Activated CD8-positive, alpha-beta memory T cell treated with anti-CD3 and anti-CD28 coated beads, Interleukin-2, amount 50 U/mL, for 1 hour (primary cell): ENCODE measurements around the gene HEXIM1.

Experiments used
- DNase-seq: peaks from one replicate; pipeline ENCODE4 v3.0.0-alpha.2; 2020; ENCODE audit errors: extremely low read depth

The HEXIM1 gene

GRCh38 chr17:45172232-45172540 lies 23.9 kb downstream of the HEXIM1 start:
- DNase-seq, result no peak

GRCh38 chr17:45172541-45173286 lies 24.4 kb downstream of the HEXIM1 start:
- DNase-seq, result no peak

GRCh38 chr17:45175759-45176115 lies 27.5 kb downstream of the HEXIM1 start:
- no peak for DNase-seq

- DNase-seq, result no peak
Measured at GRCh38 chr17:45177563-45177962, 29.3 kb downstream of the HEXIM1 start.

GRCh38 chr17:45184144-45184543 lies 35.9 kb downstream of the HEXIM1 start:
- DNase-seq, result no peak

- DNase-seq, result no peak
Measured at GRCh38 chr17:45186801-45187354, 38.6 kb downstream of the HEXIM1 start.

- no peak for DNase-seq
Measured at GRCh38 chr17:45189009-45189408, 40.7 kb downstream of the HEXIM1 start.

GRCh38 chr17:45190503-45191255 lies 42.4 kb downstream of the HEXIM1 start:
- no peak for DNase-seq

- DNase-seq, result no peak
Measured at GRCh38 chr17:45195424-45195823, 47.1 kb downstream of the HEXIM1 start.

- no peak for DNase-seq
Measured at GRCh38 chr17:45197108-45197507, 48.8 kb downstream of the HEXIM1 start.

- peak; percentile 53 for DNase-seq
Measured at GRCh38 chr17:45197555-45198334, 49.5 kb downstream of the HEXIM1 start.

- no peak for DNase-seq
Measured at GRCh38 chr17:45200701-45201100, 52.4 kb downstream of the HEXIM1 start.

- no peak for DNase-seq
Measured at GRCh38 chr17:45201457-45201856, 53.2 kb downstream of the HEXIM1 start.
